ENCODE results near the gene ATF7.

- TF ChIP-seq, protein P1, sequence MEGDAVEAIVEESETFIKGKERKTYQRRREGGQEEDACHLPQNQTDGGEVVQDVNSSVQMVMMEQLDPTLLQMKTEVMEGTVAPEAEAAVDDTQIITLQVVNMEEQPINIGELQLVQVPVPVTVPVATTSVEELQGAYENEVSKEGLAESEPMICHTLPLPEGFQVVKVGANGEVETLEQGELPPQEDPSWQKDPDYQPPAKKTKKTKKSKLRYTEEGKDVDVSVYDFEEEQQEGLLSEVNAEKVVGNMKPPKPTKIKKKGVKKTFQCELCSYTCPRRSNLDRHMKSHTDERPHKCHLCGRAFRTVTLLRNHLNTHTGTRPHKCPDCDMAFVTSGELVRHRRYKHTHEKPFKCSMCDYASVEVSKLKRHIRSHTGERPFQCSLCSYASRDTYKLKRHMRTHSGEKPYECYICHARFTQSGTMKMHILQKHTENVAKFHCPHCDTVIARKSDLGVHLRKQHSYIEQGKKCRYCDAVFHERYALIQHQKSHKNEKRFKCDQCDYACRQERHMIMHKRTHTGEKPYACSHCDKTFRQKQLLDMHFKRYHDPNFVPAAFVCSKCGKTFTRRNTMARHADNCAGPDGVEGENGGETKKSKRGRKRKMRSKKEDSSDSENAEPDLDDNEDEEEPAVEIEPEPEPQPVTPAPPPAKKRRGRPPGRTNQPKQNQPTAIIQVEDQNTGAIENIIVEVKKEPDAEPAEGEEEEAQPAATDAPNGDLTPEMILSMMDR (IDR thresholded peaks at IDR 0.05; ENCODE audit: low read depth, low read length): no peak
- TF ChIP-seq EZH2phosphoT487 (IDR thresholded peaks at IDR 0.05; ENCODE audit: low read depth): no peak
Observed at GRCh38 chr12:53530920-53531319, 95.3 kb downstream of the ATF7 start.

All from OCI-LY3 (cell line).